ENCODE results near the gene PES1. TPM values are rescaled to one million over a fixed set of nuclear protein-coding genes. Genes with fewer than 3 reads are reported as not detected.
"Not testable (repeated sequence)": the region's sequence is repeated elsewhere in the genome, so short reads cannot be mapped to it uniquely, and the experiment has no call there.

PES1 gene
- polyA plus RNA-seq, 12 donors = 40.9 to 58.0 (median 44.8) TPM; not detected in 1

DNA sequence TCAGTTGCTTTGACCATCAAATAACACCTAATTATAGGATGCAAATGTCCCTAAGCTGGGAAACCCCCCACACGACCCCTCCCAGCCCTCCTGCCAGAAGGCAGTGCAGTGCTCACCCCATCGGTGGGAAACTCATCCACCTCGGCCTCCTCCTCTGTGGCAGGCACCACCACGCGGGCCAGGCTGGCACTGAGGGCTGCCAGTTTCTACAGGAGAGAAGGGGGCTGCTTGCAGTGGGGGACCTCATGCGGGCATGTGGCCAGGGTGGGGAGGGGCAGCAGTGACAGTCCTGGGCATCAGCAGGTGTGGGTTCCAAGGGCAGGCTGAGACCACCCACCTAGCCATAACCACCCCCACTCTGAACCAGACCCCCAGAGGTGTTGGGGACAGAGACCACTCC is 10.8 kb downstream of the PES1 start:
- no peak for DNase-seq

- DNase-seq = no peak
Measured at GRCh38 chr22:30578481-30578880, 13.2 kb downstream of the PES1 start.

DNA sequence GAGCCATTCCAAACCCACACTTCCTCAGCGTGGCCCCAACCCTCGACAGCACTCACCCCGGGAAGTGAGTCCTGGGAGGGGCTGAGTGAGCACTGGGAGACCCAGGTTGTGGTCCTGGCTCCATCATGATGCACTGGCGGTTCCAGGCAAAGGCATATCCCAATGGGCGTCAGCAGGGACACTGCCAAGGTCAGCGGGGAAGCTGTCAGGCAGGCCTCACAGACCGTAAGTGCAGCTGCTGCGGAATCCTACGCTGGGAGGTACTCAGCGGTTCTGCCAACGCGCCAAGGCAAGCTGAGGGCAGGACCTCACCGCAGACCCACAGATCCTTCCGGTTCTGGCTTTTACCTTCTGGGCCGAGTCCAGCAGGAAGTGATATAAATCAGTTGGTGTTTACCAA is 15.9 kb downstream of the PES1 start:
- DNase-seq = no peak

DNA sequence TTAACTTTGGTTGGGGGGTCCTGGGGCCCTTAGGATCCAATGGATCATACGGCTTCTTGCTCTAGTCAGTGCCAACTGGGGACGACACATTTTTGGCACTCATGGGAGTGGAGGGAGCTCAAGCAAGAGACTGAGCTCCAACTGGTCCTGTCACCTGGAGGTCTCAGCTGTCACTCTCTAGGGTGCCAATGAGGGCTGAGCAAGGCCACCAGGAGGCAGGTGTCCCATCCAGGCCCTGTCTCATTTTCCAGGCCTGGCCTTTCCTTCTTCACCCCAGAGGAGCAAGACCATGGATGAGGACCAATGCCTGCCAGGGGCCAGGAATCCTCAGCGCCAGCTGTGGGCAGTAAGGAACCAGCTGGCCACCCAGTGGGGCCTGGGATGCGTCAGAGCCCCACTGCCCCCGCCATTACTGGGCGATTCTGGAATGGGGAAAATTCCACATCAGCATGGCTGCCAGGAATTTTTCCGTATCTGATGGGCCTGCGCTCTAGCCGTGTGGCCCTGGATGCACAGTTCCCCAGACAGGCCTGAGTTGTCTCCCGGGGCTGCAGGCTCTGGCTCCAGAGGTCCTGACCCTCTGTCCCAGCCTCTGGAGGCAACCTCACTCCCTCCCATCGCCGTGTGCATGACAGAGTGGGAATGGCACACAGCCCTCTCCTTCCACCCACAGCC is 16.6 kb downstream of the PES1 start:
- DNase-seq = peak; percentile 38

GRCh38 chr22:30574095-30574981 is 17.4 kb downstream of the PES1 start, which contains the start of gene GAL3ST1:
TSS of gene GAL3ST1 (minus strand) at chr22:30574665. CDS start at chr22:30557392, 17,273 bp downstream.
- no peak for DNase-seq

GRCh38 chr22:30573594-30574094 is 18.1 kb downstream of the PES1 start:
- DNase-seq = no peak

DNA sequence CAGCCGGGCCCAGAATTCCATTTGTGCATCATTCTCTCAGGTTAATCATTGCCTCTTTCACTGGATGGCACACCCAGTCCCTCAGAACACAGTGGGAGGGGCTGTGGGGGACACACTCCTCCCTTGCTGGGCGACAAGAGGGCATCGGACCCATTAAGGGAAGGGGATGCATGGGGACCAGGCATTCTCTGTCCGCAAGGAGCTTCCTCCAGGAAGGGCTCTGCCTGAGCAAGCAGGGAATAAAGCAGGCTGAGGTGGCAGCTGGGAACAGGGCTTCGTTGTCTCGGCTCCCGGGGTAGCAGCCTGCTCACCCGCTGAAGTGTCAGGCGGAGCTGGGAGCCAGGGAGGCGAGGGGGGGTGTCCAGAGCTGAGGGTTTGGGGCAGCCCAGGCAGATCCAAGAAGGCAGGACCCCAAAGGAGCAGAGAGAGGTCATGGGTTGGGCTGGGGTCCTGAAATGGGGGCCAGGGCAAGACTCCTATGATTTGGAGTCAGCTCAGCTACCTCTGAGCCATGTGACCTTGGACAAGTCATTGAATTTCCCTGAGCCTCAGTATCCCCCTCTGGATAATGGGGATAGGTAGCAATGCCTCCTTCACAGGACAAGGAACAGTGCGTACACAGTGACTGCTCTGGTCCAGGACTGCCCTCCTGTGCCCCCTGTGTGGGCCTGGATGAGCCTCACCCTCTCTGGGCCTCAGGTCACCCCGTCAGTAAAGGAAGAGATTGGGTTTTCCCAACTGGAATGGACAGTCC is 18.7 kb downstream of the PES1 start:
- no peak for DNase-seq

DNA sequence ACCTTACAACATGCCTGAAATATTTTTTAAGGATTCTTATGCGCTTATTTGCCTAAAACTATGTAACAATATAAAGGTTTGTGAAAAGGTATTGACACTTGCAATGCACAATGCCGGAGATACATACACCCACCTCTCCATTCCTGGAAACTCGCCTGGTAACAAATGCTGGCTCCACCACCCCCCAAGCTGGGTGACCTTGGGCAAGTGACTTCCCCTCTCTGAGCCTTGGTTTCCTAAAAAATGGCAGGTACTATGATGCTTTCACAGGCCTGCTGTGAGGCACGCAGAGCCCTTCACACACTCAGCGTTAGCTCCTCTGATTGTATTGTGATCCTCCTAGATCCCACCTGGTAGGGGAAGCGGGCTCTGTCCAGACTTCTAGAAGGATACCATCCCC is 19.5 kb downstream of the PES1 start:
- no peak for DNase-seq

GRCh38 chr22:30569674-30570202 is 22.0 kb downstream of the PES1 start:
- DNase-seq = no peak

- DNase-seq = no peak
Measured at GRCh38 chr22:30568137-30568805, 23.4 kb downstream of the PES1 start.

GRCh38 chr22:30567277-30567676 is 24.4 kb downstream of the PES1 start:
- not testable (repeated sequence) for DNase-seq

GRCh38 chr22:30566125-30566524 is 25.6 kb downstream of the PES1 start:
- no peak for DNase-seq

- no peak for DNase-seq
Measured at GRCh38 chr22:30565341-30565740, 26.4 kb downstream of the PES1 start.

GRCh38 chr22:30564761-30565119 is 27.0 kb downstream of the PES1 start:
- DNase-seq = no peak

DNA sequence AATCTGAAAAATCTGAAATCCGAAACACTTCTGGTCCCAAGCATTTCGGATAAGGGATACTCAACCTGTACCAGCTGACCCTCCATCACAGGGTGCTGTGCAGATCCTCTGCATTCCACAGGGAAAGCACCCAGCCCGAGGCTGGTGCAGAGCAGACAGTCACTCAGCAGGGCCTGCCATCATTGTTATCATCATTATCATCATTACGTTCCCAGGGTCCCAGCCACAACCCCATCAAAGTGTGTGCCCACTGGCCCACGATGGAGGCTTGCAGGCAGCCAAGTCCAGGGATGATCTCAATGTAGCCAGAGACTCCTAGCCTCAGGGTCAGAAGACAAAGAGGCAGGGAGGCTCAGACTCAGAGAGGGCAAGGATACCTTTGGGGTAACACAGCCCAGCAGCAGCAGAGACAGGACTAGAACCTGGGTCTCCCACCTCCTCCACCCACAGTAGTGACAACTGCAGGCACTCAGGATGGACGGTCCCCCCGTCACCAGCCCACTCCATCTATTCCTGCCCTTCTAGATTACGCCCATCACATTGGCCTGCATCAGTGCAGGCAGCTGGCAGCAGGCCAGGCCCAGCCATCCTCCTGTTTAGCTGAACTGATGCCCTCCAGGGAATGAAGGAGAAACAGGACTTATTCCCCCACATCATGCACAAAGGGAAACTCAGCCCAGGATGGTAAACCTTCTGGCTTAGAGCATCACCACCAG is 27.5 kb downstream of the PES1 start:
- DNase-seq = no peak

GRCh38 chr22:30562366-30562765 is 29.3 kb downstream of the PES1 start:
- DNase-seq = no peak

GRCh38 chr22:30561402-30562189 is 30.1 kb downstream of the PES1 start:
- DNase-seq = no peak

- DNase-seq = not testable (repeated sequence)
Measured at GRCh38 chr22:30560643-30561202, 31.0 kb downstream of the PES1 start.

DNA sequence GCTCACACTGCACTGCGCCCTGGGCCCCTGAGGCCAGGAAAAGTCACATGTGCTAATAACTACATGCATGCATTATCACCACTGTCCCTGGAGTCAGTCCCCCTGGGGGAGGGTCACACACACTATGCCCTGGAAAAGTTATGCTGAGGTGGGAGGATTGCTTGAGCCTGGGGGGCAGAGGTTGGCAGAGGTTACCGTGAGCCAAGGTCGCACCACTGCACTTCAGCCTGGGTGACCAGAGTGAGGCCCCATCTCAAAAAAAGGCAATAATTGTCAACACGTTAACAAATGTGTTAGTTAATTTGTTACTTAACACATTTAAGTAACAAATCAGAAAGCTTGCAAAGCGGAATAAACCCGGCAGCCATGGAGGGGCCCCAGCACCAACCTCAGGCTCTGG is 31.8 kb downstream of the PES1 start:
- DNase-seq = no peak

Measured in muscle of arm (tissue), 12 donors.